ENCODE results near the gene BNIPL.

Gene BNIPL

GRCh38 chr1:151009674-151010345 is 26.6 kb upstream of the BNIPL start:
- Histone ChIP-seq H3K4me1 (ENCODE audit: control insufficient read depth, insufficient read depth, low read length) (peaks cover 9% of the 10 kb centered on the region), H3K27ac (ENCODE audit: insufficient read depth, low read depth, low read length, poor library complexity, severe bottlenecking) (no peak overlapping the region), H3K4me3 (ENCODE audit: insufficient read depth, low read depth, low read length) (no peak overlapping the region), H3K9me3 (ENCODE audit: control insufficient read depth, low read length) (no peaks in the 10 kb centered on the region), H3K27me3 (ENCODE audit: control insufficient read depth, insufficient read depth, low read length, poor library complexity, severe bottlenecking) (no peaks in the 10 kb centered on the region), H3K36me3 (ENCODE audit: control insufficient read depth, insufficient read depth, low read length) (no peaks in the 10 kb centered on the region)
- WGBS, 2 experiments, result 94 to 96% methylated on average over 7 of the region's 8 CpGs

- Histone ChIP-seq H3K4me1 (ENCODE audit: control insufficient read depth, insufficient read depth, low read length) (peaks cover 8% of the 10 kb centered on the region), H3K27me3 (ENCODE audit: control insufficient read depth, insufficient read depth, low read length, poor library complexity, severe bottlenecking) (no peaks in the 10 kb centered on the region), H3K36me3 (ENCODE audit: control insufficient read depth, insufficient read depth, low read length) (no peaks in the 10 kb centered on the region), H3K9me3 (ENCODE audit: control insufficient read depth, low read length) (no peaks in the 10 kb centered on the region), H3K27ac (ENCODE audit: insufficient read depth, low read depth, low read length, poor library complexity, severe bottlenecking) (no peak overlapping the region), H3K4me3 (ENCODE audit: insufficient read depth, low read depth, low read length) (no peak overlapping the region)
- 88 to 96% methylated on average over 3 of the region's 3 CpGs for WGBS, 2 experiments
Observed at GRCh38 chr1:151010346-151010726, 26.1 kb upstream of the BNIPL start.

DNA sequence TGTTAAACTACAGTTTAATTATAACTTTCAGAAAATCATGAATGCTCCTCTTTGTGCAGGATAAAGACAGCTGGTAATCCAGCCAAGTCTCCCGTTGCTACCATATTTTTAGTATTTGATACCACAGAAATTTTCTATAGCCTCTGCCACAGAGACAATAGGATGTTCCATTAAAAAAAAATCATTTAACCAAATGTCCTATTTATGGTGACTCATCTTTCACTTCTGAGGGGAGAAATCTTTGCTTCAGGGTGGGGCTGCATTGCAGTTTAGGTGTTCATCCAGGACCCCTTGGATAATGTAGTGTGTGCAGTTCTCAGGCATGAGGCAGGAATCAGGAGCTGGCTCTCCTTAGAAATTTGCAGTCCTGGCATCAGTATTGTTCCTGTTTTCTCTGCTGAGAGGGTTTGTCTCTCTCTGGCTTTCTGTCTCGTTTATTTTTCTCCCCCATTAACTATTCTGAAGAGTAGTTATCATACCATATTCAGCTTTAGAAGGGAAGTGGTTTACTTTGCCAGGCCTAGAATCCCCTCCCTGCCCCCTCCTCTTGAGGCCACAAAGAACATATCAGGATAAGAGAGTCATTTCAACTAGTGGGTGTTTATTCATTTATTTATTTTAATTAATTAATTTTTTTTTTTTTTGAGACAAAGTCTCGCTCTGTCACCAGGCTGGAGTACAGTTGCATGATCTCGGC is 25.1 kb upstream of the BNIPL start:
- Histone ChIP-seq H3K9me3 (ENCODE audit: control insufficient read depth, low read length) (no peaks in the 10 kb centered on the region), H3K4me3 (ENCODE audit: insufficient read depth, low read depth, low read length) (no peak overlapping the region), H3K27me3 (ENCODE audit: control insufficient read depth, insufficient read depth, low read length, poor library complexity, severe bottlenecking) (no peaks in the 10 kb centered on the region), H3K4me1 (ENCODE audit: control insufficient read depth, insufficient read depth, low read length) (peaks cover under 1% of the 10 kb centered on the region), H3K36me3 (ENCODE audit: control insufficient read depth, insufficient read depth, low read length) (no peaks in the 10 kb centered on the region), H3K27ac (ENCODE audit: insufficient read depth, low read depth, low read length, poor library complexity, severe bottlenecking) (no peak overlapping the region)
- WGBS, 2 experiments, result 91 to 95% methylated on average over 4 of the region's 4 CpGs

- Histone ChIP-seq H3K27ac (ENCODE audit: insufficient read depth, low read depth, low read length, poor library complexity, severe bottlenecking) (no peak overlapping the region), H3K4me1 (ENCODE audit: control insufficient read depth, insufficient read depth, low read length) (no peaks in the 10 kb centered on the region), H3K9me3 (ENCODE audit: control insufficient read depth, low read length) (no peaks in the 10 kb centered on the region), H3K27me3 (ENCODE audit: control insufficient read depth, insufficient read depth, low read length, poor library complexity, severe bottlenecking) (no peaks in the 10 kb centered on the region), H3K4me3 (ENCODE audit: insufficient read depth, low read depth, low read length) (no peak overlapping the region), H3K36me3 (ENCODE audit: control insufficient read depth, insufficient read depth, low read length) (no peaks in the 10 kb centered on the region)
- WGBS, 2 experiments, result 94 to 96% methylated on average over 14 of the region's 14 CpGs
Observed at GRCh38 chr1:151012684-151013471, 23.5 kb upstream of the BNIPL start.

GRCh38 chr1:151013518-151013917 is 22.9 kb upstream of the BNIPL start:
- WGBS, 2 experiments, result 96 to 98% methylated on average over 2 of the region's 2 CpGs
- Histone ChIP-seq H3K4me1 (ENCODE audit: control insufficient read depth, insufficient read depth, low read length) (no peaks in the 10 kb centered on the region), H3K9me3 (ENCODE audit: control insufficient read depth, low read length) (no peaks in the 10 kb centered on the region), H3K36me3 (ENCODE audit: control insufficient read depth, insufficient read depth, low read length) (no peaks in the 10 kb centered on the region), H3K27me3 (ENCODE audit: control insufficient read depth, insufficient read depth, low read length, poor library complexity, severe bottlenecking) (no peaks in the 10 kb centered on the region), H3K27ac (ENCODE audit: insufficient read depth, low read depth, low read length, poor library complexity, severe bottlenecking) (no peak overlapping the region), H3K4me3 (ENCODE audit: insufficient read depth, low read depth, low read length) (no peak overlapping the region)

DNA sequence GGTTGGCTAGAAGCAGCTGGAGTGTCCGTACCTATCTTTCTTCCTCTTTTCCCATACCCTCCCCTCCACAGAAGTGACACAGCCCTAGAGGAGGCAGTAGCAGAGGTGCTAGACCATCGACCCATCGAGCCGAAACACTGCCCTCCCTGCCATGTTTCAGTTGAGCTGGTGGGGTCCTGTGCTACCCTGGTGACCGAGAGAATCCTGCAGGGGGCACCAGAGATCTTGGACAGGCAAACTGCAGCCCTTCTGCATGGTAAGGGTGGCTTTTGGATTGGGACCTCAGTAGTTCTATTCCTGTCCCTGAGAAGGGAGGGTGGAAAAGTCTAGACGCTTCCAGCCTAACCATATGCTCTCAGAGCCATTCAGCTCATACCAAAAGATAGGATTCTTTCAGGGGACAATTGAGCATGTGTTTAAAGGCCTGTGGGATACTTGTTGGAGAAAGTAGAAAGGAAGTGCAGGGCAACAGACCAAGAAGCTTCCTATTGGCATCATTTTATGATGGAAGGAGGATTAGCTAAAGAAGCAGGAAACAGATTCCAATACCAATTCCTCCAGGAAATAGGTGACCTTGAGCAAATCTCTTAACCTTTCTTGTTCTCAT is 11.7 kb upstream of the BNIPL start:
- no peaks in the 10 kb centered on the region for H3K27me3 ChIP-seq (ENCODE audit: control insufficient read depth, insufficient read depth, low read length, poor library complexity, severe bottlenecking)
- no peak overlapping the region for H3K4me3 ChIP-seq (ENCODE audit: insufficient read depth, low read depth, low read length)
- peaks cover 8% of the 10 kb centered on the region for H3K36me3 ChIP-seq (ENCODE audit: control insufficient read depth, insufficient read depth, low read length)
- no peaks in the 10 kb centered on the region for H3K4me1 ChIP-seq (ENCODE audit: control insufficient read depth, insufficient read depth, low read length)
- H3K9me3 ChIP-seq (ENCODE audit: control insufficient read depth, low read length), result no peaks in the 10 kb centered on the region
- 44 to 47% methylated on average over 4 to 6 of the region's 6 CpGs for WGBS, 2 experiments
- no peak overlapping the region for H3K27ac ChIP-seq (ENCODE audit: insufficient read depth, low read depth, low read length, poor library complexity, severe bottlenecking)

- no peaks in the 10 kb centered on the region for H3K27me3 ChIP-seq (ENCODE audit: control insufficient read depth, insufficient read depth, low read length, poor library complexity, severe bottlenecking)
- H3K9me3 ChIP-seq (ENCODE audit: control insufficient read depth, low read length), result no peaks in the 10 kb centered on the region
- H3K4me3 ChIP-seq (ENCODE audit: insufficient read depth, low read depth, low read length), result no peak overlapping the region
- H3K27ac ChIP-seq (ENCODE audit: insufficient read depth, low read depth, low read length, poor library complexity, severe bottlenecking), result no peak overlapping the region
- H3K36me3 ChIP-seq (ENCODE audit: control insufficient read depth, insufficient read depth, low read length), result peaks cover 13% of the 10 kb centered on the region
- no peaks in the 10 kb centered on the region for H3K4me1 ChIP-seq (ENCODE audit: control insufficient read depth, insufficient read depth, low read length)
Observed at GRCh38 chr1:151026460-151026859, 9.9 kb upstream of the BNIPL start.

GRCh38 chr1:151032164-151032563 is 4.2 kb upstream of the BNIPL start:
- peaks cover 23% of the 10 kb centered on the region for H3K36me3 ChIP-seq (ENCODE audit: control insufficient read depth, insufficient read depth, low read length)
- H3K4me3 ChIP-seq (ENCODE audit: insufficient read depth, low read depth, low read length), result no peak overlapping the region
- no peak overlapping the region for H3K27ac ChIP-seq (ENCODE audit: insufficient read depth, low read depth, low read length, poor library complexity, severe bottlenecking)
- H3K27me3 ChIP-seq (ENCODE audit: control insufficient read depth, insufficient read depth, low read length, poor library complexity, severe bottlenecking), result no peaks in the 10 kb centered on the region
- 89 to 93% methylated on average over 7 to 8 of the region's 8 CpGs for WGBS, 2 experiments
- H3K4me1 ChIP-seq (ENCODE audit: control insufficient read depth, insufficient read depth, low read length), result no peaks in the 10 kb centered on the region
- H3K9me3 ChIP-seq (ENCODE audit: control insufficient read depth, low read length), result no peaks in the 10 kb centered on the region

GRCh38 chr1:151035167-151035566 is 1.2 kb upstream of the BNIPL start:
- no peaks in the 10 kb centered on the region for H3K27me3 ChIP-seq (ENCODE audit: control insufficient read depth, insufficient read depth, low read length, poor library complexity, severe bottlenecking)
- no peaks in the 10 kb centered on the region for H3K4me1 ChIP-seq (ENCODE audit: control insufficient read depth, insufficient read depth, low read length)
- 86 to 97% methylated on average over 3 of the region's 3 CpGs for WGBS, 2 experiments
- H3K36me3 ChIP-seq (ENCODE audit: control insufficient read depth, insufficient read depth, low read length), result peaks cover 18% of the 10 kb centered on the region
- no peak overlapping the region for H3K4me3 ChIP-seq (ENCODE audit: insufficient read depth, low read depth, low read length)
- no peaks in the 10 kb centered on the region for H3K9me3 ChIP-seq (ENCODE audit: control insufficient read depth, low read length)
- H3K27ac ChIP-seq (ENCODE audit: insufficient read depth, low read depth, low read length, poor library complexity, severe bottlenecking), result no peak overlapping the region

DNA sequence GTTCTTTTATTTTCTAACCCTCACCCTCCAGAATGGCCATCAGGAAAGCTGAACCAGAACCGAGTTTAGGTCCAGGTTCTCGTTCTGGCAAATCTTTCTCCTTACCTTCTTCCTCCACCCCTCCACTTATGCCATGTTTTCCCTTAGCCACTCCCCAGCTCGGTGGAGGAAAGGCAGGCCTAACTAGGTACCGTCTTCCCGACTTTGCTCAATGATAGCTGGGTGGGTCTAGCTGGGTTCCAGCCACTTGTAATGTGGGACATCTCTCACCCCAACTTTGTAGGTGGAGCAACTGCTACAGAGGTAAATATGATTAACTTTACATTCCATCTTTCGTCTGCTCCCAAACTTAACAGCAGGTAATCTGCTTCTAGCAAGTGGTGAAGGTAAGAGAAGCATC is 646 bp downstream of the BNIPL start:
- 90 to 92% methylated on average over 6 of the region's 6 CpGs for WGBS, 2 experiments
- no peaks in the 10 kb centered on the region for H3K4me1 ChIP-seq (ENCODE audit: control insufficient read depth, insufficient read depth, low read length)
- peaks cover 11% of the 10 kb centered on the region for H3K36me3 ChIP-seq (ENCODE audit: control insufficient read depth, insufficient read depth, low read length)
- H3K27ac ChIP-seq (ENCODE audit: insufficient read depth, low read depth, low read length, poor library complexity, severe bottlenecking), result no peak overlapping the region
- no peaks in the 10 kb centered on the region for H3K27me3 ChIP-seq (ENCODE audit: control insufficient read depth, insufficient read depth, low read length, poor library complexity, severe bottlenecking)
- no peaks in the 10 kb centered on the region for H3K9me3 ChIP-seq (ENCODE audit: control insufficient read depth, low read length)
- no peak overlapping the region for H3K4me3 ChIP-seq (ENCODE audit: insufficient read depth, low read depth, low read length)
